ENCODE measurements around the gene RIPPLY3. TPM values are rescaled to one million over a fixed set of nuclear protein-coding genes. Genes with fewer than 3 reads are reported as not detected.
A peak's percentile ranks its signal among the peaks of the same experiment; 100 is the strongest.
"Not testable (repeated sequence)": the region's sequence is repeated elsewhere in the genome, so short reads cannot be mapped to it uniquely, and the experiment has no call there.

RIPPLY3 gene
- total RNA-seq, 2 experiments from 2014 or later, result 0.26 to 0.27 TPM

- Mint-ChIP-seq H3K9me3 (no peaks in the 10 kb centered on the region), H3K27ac (no peak overlapping the region), H3K4me3 (no peak overlapping the region), H3K4me1 (ENCODE audit: low read depth) (peaks cover 7% of the 10 kb centered on the region), H3K36me3 (no peaks in the 10 kb centered on the region), H3K27me3 (peaks cover 2% of the 10 kb centered on the region)
- POLR2A ChIA-PET, result no interaction called here
- CTCF ChIA-PET, result interaction anchor here (0.9 to 2.8 kb wide), 3 partner anchors 9 to 11 kb away, joined by 3 to 11 read pairs (median 5); no protein-coding TSS in a partner anchor
- intact Hi-C loops (cut with micrococcal nuclease), result no loop called here
- DNase-seq, result no peak
Observed at GRCh38 chr21:37000381-37000780, 6.1 kb upstream of the RIPPLY3 start.

GRCh38 chr21:37001441-37001840 is 5.1 kb upstream of the RIPPLY3 start:
- ChIA-PET CTCF (interaction anchor here (2.8 kb wide), 1 partner anchor 12 kb away, joined by 11 read pairs; no protein-coding TSS in a partner anchor), POLR2A (no interaction called here)
- intact Hi-C loops (cut with micrococcal nuclease), result no loop called here
- Mint-ChIP-seq H3K36me3 (no peaks in the 10 kb centered on the region), H3K9me3 (no peaks in the 10 kb centered on the region), H3K4me1 (ENCODE audit: low read depth) (peaks cover 7% of the 10 kb centered on the region), H3K4me3 (no peak overlapping the region), H3K27ac (no peak overlapping the region), H3K27me3 (no peaks in the 10 kb centered on the region)
- DNase-seq, result no peak

GRCh38 chr21:37002851-37003250 is 3.7 kb upstream of the RIPPLY3 start:
- H3K27ac Mint-ChIP-seq; H3K4me3 Mint-ChIP-seq; H3K9me3 Mint-ChIP-seq; POLR2A ChIA-PET; DNase-seq; H3K36me3 Mint-ChIP-seq; H3K27me3 Mint-ChIP-seq; intact Hi-C loops (cut with micrococcal nuclease); CTCF ChIA-PET: not testable (repeated sequence)
- H3K4me1 Mint-ChIP-seq (ENCODE audit: low read depth), result peaks cover 13% of the 10 kb centered on the region

GRCh38 chr21:37003917-37004316 is 2.6 kb upstream of the RIPPLY3 start:
- H3K4me1 Mint-ChIP-seq (ENCODE audit: low read depth), result peaks cover 13% of the 10 kb centered on the region
- DNase-seq; H3K36me3 Mint-ChIP-seq; CTCF ChIA-PET; H3K27ac Mint-ChIP-seq; POLR2A ChIA-PET; intact Hi-C loops (cut with micrococcal nuclease); H3K4me3 Mint-ChIP-seq; H3K9me3 Mint-ChIP-seq: not testable (repeated sequence)
- peaks cover 13% of the 10 kb centered on the region for H3K27me3 Mint-ChIP-seq

GRCh38 chr21:37005548-37006485 is 685 bp upstream of the RIPPLY3 start:
- H3K27ac Mint-ChIP-seq, result no peak overlapping the region
- H3K36me3 Mint-ChIP-seq, result no peaks in the 10 kb centered on the region
- intact Hi-C loops (cut with micrococcal nuclease), result loop anchor here (5.0 kb wide), 1 partner anchor 39 kb away; the partner anchor contains the start of gene HLCS
- ChIA-PET CTCF (interaction anchor here (1.1 to 2.0 kb wide), 5 partner anchors 15 to 375 kb away, joined by 3 to 7 read pairs (median 4); partner anchors contain the start of gene HLCS), POLR2A (no interaction called here)
- peak overlapping the region; percentile 59 for H3K4me3 Mint-ChIP-seq
- peaks cover 23% of the 10 kb centered on the region for H3K4me1 Mint-ChIP-seq (ENCODE audit: low read depth)
- DNase-seq, result peak; percentile 27
- H3K9me3 Mint-ChIP-seq, result no peaks in the 10 kb centered on the region
- H3K27me3 Mint-ChIP-seq, result peaks cover 25% of the 10 kb centered on the region

GRCh38 chr21:37008724-37009123 is 2.2 kb downstream of the RIPPLY3 start:
- Mint-ChIP-seq H3K27me3 (peaks cover 35% of the 10 kb centered on the region), H3K4me3 (no peak overlapping the region), H3K36me3 (no peaks in the 10 kb centered on the region), H3K9me3 (no peaks in the 10 kb centered on the region), H3K4me1 (ENCODE audit: low read depth) (peaks cover 16% of the 10 kb centered on the region), H3K27ac (no peak overlapping the region)
- CTCF ChIA-PET, result interaction anchor here (1.8 kb wide), 1 partner anchor 32 kb away, joined by 4 read pairs; no protein-coding TSS in a partner anchor
- no peak for DNase-seq
- POLR2A ChIA-PET, result no interaction called here
- intact Hi-C loops (cut with micrococcal nuclease), result loop anchor here (5.0 kb wide), 1 partner anchor 41 kb away; the partner anchor contains the start of gene HLCS

- H3K4me1 Mint-ChIP-seq (ENCODE audit: low read depth), result peaks cover 16% of the 10 kb centered on the region
- peak overlapping the region; percentile 53 for H3K4me3 Mint-ChIP-seq
- intact Hi-C loops (cut with micrococcal nuclease), result loop anchor here (1.0 to 5.0 kb wide), 2 partner anchors 33 to 43 kb away; partner anchors contain the start of gene HLCS
- POLR2A ChIA-PET, result interaction anchor here (1.0 kb wide), 1 partner anchor 44 kb away, joined by 3 read pairs; no protein-coding TSS in a partner anchor
- no peaks in the 10 kb centered on the region for H3K9me3 Mint-ChIP-seq
- H3K27me3 Mint-ChIP-seq, result peaks cover 37% of the 10 kb centered on the region
- DNase-seq, result peak; percentile 88
- CTCF ChIA-PET, result interaction anchor here (0.6 to 2.3 kb wide), 28 partner anchors 9 to 506 kb away, joined by 3 to 21 read pairs (median 4); partner anchors contain the start of gene HLCS
- H3K27ac Mint-ChIP-seq, result peak overlapping the region; percentile 15
- no peaks in the 10 kb centered on the region for H3K36me3 Mint-ChIP-seq
Observed at GRCh38 chr21:37009740-37010341, 3.3 kb downstream of the RIPPLY3 start.

- Mint-ChIP-seq H3K4me3 (no peak overlapping the region), H3K4me1 (ENCODE audit: low read depth) (no peaks in the 10 kb centered on the region), H3K36me3 (no peaks in the 10 kb centered on the region), H3K9me3 (peaks cover under 1% of the 10 kb centered on the region), H3K27ac (no peak overlapping the region), H3K27me3 (peaks cover 6% of the 10 kb centered on the region)
- POLR2A ChIA-PET, result no interaction called here
- intact Hi-C loops (cut with micrococcal nuclease), result no loop called here
- CTCF ChIA-PET, result interaction anchor here (1.7 kb wide), 1 partner anchor 8 kb away, joined by 4 read pairs; no protein-coding TSS in a partner anchor
- DNase-seq, result no peak
Observed at GRCh38 chr21:37017951-37018679, 11.6 kb downstream of the RIPPLY3 start.

GRCh38 chr21:37026499-37026898 is 20.0 kb downstream of the RIPPLY3 start:
- H3K27ac Mint-ChIP-seq, result no peak overlapping the region
- no peak for DNase-seq
- H3K36me3 Mint-ChIP-seq, result no peaks in the 10 kb centered on the region
- ChIA-PET CTCF (no interaction called here), POLR2A (no interaction called here)
- H3K9me3 Mint-ChIP-seq, result peaks cover 5% of the 10 kb centered on the region
- peaks cover 1% of the 10 kb centered on the region for H3K27me3 Mint-ChIP-seq
- intact Hi-C loops (cut with micrococcal nuclease), result no loop called here
- H3K4me3 Mint-ChIP-seq, result no peak overlapping the region
- H3K4me1 Mint-ChIP-seq (ENCODE audit: low read depth), result no peaks in the 10 kb centered on the region

GRCh38 chr21:37028570-37028969 is 22.1 kb downstream of the RIPPLY3 start:
- no peak for DNase-seq
- H3K4me1 Mint-ChIP-seq (ENCODE audit: low read depth), result no peaks in the 10 kb centered on the region
- H3K27ac Mint-ChIP-seq, result no peak overlapping the region
- H3K9me3 Mint-ChIP-seq, result peaks cover under 1% of the 10 kb centered on the region
- no peaks in the 10 kb centered on the region for H3K36me3 Mint-ChIP-seq
- no peak overlapping the region for H3K4me3 Mint-ChIP-seq
- CTCF ChIA-PET, result no interaction called here
- intact Hi-C loops (cut with micrococcal nuclease), result no loop called here
- POLR2A ChIA-PET, result no interaction called here
- peaks cover 1% of the 10 kb centered on the region for H3K27me3 Mint-ChIP-seq

- POLR2A ChIA-PET, result no interaction called here
- Mint-ChIP-seq H3K9me3 (no peaks in the 10 kb centered on the region), H3K36me3 (no peaks in the 10 kb centered on the region)
Observed at GRCh38 chr21:37030864-37031263, 24.4 kb downstream of the RIPPLY3 start.

GRCh38 chr21:37032293-37032692 is 25.8 kb downstream of the RIPPLY3 start:
- no peaks in the 10 kb centered on the region for H3K27me3 Mint-ChIP-seq
- CTCF ChIA-PET, result no interaction called here

More at GRCh38 chr21:37030864-37031263, 24.4 kb downstream of the RIPPLY3 start:
- no peak overlapping the region for H3K4me3 Mint-ChIP-seq
- peaks cover 1% of the 10 kb centered on the region for H3K27me3 Mint-ChIP-seq
- DNase-seq, result no peak
- H3K4me1 Mint-ChIP-seq (ENCODE audit: low read depth), result no peaks in the 10 kb centered on the region
- intact Hi-C loops (cut with micrococcal nuclease), result no loop called here
- CTCF ChIA-PET, result no interaction called here
- no peak overlapping the region for H3K27ac Mint-ChIP-seq

More at GRCh38 chr21:37032293-37032692, 25.8 kb downstream of the RIPPLY3 start:
- Mint-ChIP-seq H3K36me3 (no peaks in the 10 kb centered on the region), H3K4me3 (no peak overlapping the region), H3K4me1 (ENCODE audit: low read depth) (no peaks in the 10 kb centered on the region), H3K9me3 (no peaks in the 10 kb centered on the region), H3K27ac (no peak overlapping the region)
- no peak for DNase-seq
- POLR2A ChIA-PET, result no interaction called here
- intact Hi-C loops (cut with micrococcal nuclease), result no loop called here

Data from activated CD4-positive, alpha-beta memory T cell treated with anti-CD3 and anti-CD28 coated beads for 36 hours (primary cell).